Panc1 (cell line): ENCODE results near the gene OGDH. TPM values are rescaled to one million over a fixed set of nuclear protein-coding genes. Genes with fewer than 3 reads are reported as not detected.
A peak's percentile ranks its signal among the peaks of the same experiment; 100 is the strongest.

Experiments
- ATAC-seq: fragments of 200-7000 bp; cut with Tn5 transposase; 2 replicates; pipeline ENCODE4 v1.9.1; 2020; ENCODE audit warnings: mild to moderate bottlenecking, moderate library complexity
- BruUV-seq: library from RNA; stranded (reverse); fragments of 400-500 nt; replicated peaks from 2 replicates; lab custom pipeline; 2021; lab: Mats Ljungman, UMichigan
- CTCF ChIA-PET: fragments of 300-600 bp; sonication (Branson Sonifier 250); formaldehyde crosslinking; loops from one replicate; lab custom pipeline; 2022; ENCODE audit warnings: antibody characterized with exemption; lab: Charles Lee
- POLR2A ChIA-PET: fragments of 300-600 bp; sonication (Branson Sonifier 250); formaldehyde crosslinking; loops from one replicate; lab custom pipeline; 2022; ENCODE audit warnings: antibody characterized with exemption; lab: Charles Lee
- DNase-seq: peaks from one replicate; pipeline ENCODE4 v3.0.0-alpha.2; 2010; ENCODE audit warnings: low read depth, low spot score
- H3K27ac ChIP-seq: 2 replicates; pipeline ENCODE4 v1.5.1; 2011; ENCODE audit warnings: mild to moderate bottlenecking, low read length, inconsistent platforms
- H3K27me3 ChIP-seq: fragments of 200-500 bp; sonication (Bioruptor generic); 2 replicates; pipeline ENCODE4 v1.6.0; 2014; ENCODE audit warnings: low read length, inconsistent platforms; ENCODE audit not compliant: control insufficient read depth, insufficient read depth
- H3K36me3 ChIP-seq: fragments of 200-500 bp; sonication (Bioruptor generic); 2 replicates; pipeline ENCODE4 v1.5.1; 2014; ENCODE audit warnings: inconsistent platforms, mild to moderate bottlenecking, low read length, moderate library complexity; ENCODE audit not compliant: control insufficient read depth, insufficient read depth
- H3K4me1 ChIP-seq: 2 replicates; pipeline ENCODE4 v1.5.1; 2011; ENCODE audit warnings: inconsistent platforms, mild to moderate bottlenecking, low read length, moderate library complexity; ENCODE audit not compliant: control insufficient read depth, insufficient read depth
- H3K4me3 ChIP-seq, 2 experiments: 2 replicates each; pipeline ENCODE4 v1.5.1; 2011 to 2012; ENCODE audit warnings: low read depth in 2 of 2, low read length in 2 of 2, mild to moderate bottlenecking in 2 of 2, inconsistent platforms in 1 of 2, moderate library complexity in 1 of 2
- H3K9me3 ChIP-seq: fragments of 200-500 bp; sonication (Bioruptor generic); 2 replicates; pipeline ENCODE4 v1.5.1; 2014; ENCODE audit warnings: low read depth, mild to moderate bottlenecking, inconsistent platforms, low read length, moderate library complexity; ENCODE audit not compliant: control insufficient read depth, insufficient read depth
- CTCF ChIP-seq: fragments of 450-650 bp; IDR thresholded peaks from 2 replicates; pipeline ENCODE4 v1.5.1; 2017; ENCODE audit warnings: mild to moderate bottlenecking
- POLR2AphosphoS5 ChIP-seq: IDR thresholded peaks from 2 replicates; pipeline ENCODE4 v1.6.1; 2012; ENCODE audit warnings: mild to moderate bottlenecking, low read depth, low read length, moderate library complexity
- REST ChIP-seq, 2 experiments: IDR thresholded peaks; 2 replicates each; pipeline ENCODE4 v1.6.1; 2011 to 2012; ENCODE audit warnings: low read depth in 2 of 2, control low read depth in 1 of 2, low read length in 1 of 2, mild to moderate bottlenecking in 1 of 2, moderate library complexity in 1 of 2; ENCODE audit not compliant: insufficient read depth in 1 of 2
- SIN3A ChIP-seq: IDR thresholded peaks from 2 replicates; pipeline ENCODE4 v1.6.1; 2012; ENCODE audit warnings: low read depth, mild to moderate bottlenecking, low read length, moderate library complexity, borderline replicate concordance; ENCODE audit not compliant: insufficient read depth
- TCF7L2 ChIP-seq: IDR thresholded peaks from 2 replicates; pipeline ENCODE4 v1.6.1; 2011; ENCODE audit warnings: mild to moderate bottlenecking, low read depth, low read length, inconsistent platforms
- in situ Hi-C: cut with HindIII; loops from 2 replicates; pipeline ENCODE4 v1.10.0; 2016; ENCODE audit warnings: low sequenced_read_pairs, low pct_unique_long_range_greater_than_20kb
- intact Hi-C: fragments of 100-400 bp; cut with micrococcal nuclease; formaldehyde crosslinking; loops from one replicate; pipeline ENCODE4 v1.10.0; 2022; ENCODE audit not compliant: unreplicated experiment
- total RNA-seq: library from RNA; stranded (reverse); gene quantifications from one replicate; pipeline ENCODE4 v1.2.1, GENCODE V29; 2021; ENCODE audit not compliant: unreplicated experiment

The OGDH gene
- total RNA-seq, 1 experiment from 2014 or later = 166 TPM

DNA sequence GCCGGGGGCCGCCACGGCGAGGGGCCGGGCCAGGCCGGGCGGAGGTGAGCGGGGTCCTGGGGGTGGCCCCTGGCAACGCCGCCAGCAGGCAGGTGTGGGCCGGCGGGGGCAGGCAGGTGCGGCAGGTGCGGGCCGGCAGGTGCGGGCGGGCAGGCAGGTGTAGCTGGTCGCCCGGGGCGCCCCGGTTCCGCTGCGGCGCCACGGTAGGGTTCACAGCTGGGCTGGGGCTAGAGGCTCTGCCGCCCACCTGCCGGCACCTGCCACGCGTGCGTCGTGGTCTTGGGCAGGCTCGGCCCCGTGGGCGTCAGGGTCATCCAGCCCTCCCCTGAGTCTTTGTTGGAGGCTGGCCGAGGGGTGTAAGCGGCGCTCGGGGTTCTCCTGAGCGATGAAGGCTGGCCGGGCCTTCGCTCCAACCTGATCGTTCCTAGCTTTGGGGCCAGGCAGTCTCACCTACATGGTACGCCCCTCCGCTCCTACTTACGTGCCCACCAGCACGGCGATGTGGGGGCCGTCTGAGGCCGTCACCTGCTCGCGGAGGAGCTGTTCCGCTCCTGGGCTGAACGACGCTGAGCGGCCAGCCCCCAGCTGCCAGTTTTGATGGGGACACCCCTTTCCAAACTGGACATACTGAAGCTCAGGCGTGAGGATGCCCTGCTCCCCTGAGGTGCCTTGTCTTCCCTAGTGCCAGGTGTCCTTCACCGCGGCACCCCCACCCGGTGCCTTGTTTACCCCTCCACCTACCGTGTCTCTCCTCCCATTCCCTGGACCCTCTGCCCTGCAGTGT, 142.7 kb downstream of the OGDH start:
- H3K9me3 ChIP-seq = no peaks in the 10 kb centered on the region
- ATAC-seq = peak; percentile 8
- no TSS peak for BruUV-seq
- CTCF ChIA-PET = interaction anchor here (0.7 kb wide), 1 partner anchor 181 kb away, joined by 3 read pairs; no protein-coding TSS in a partner anchor
- intact Hi-C loops = no loop called here
- H3K4me3 ChIP-seq = peak overlapping the region; percentile 64 to 80
- POLR2A ChIA-PET = interaction anchor here (0.6 kb wide), 1 partner anchor 143 kb away, joined by 3 read pairs; no protein-coding TSS in a partner anchor
- no peaks in the 10 kb centered on the region for H3K27me3 ChIP-seq
- TF ChIP-seq CTCF = no peak
- TF ChIP-seq REST (IDR thresholded peaks at IDR 0.05; ENCODE audit: insufficient read depth in 1 of 2, low read depth in 2 of 2, low read length in 1 of 2) = no peak
- peak; percentile 41; the same call in 1 of the 2 replicates for TF ChIP-seq TCF7L2
- TF ChIP-seq SIN3A = no peak; the same call in 1 of the 2 replicates
- TF ChIP-seq POLR2AphosphoS5 = no peak
- peak overlapping the region; percentile 82 for H3K27ac ChIP-seq
- H3K4me1 ChIP-seq = peaks cover 33% of the 10 kb centered on the region
- DNase-seq = no peak
- H3K36me3 ChIP-seq = no peaks in the 10 kb centered on the region
- in situ Hi-C loops = no loop called here

DNA sequence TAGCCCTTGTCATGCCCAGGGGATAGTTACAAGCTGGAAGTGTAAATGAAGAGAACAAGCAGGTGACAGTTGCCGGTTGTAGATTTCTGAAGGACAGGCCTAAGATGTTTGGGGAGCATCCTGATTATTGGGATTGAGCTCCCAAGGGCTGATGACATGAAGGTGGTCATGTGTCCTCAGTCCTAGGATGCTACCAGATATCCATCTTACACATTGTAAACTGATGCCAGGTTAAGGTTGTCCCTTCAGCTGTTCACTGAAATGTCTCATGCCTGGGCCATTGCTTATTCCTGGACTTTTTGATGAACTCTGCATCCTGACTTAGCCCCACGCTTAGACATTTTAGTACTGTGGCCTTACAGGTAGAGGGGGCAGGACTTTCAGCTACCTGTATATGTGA, 143.6 kb downstream of the OGDH start:
- H3K27ac ChIP-seq = peak overlapping the region; percentile 82
- TSS peak; percentile 78 for BruUV-seq
- H3K4me3 ChIP-seq = peak overlapping the region; percentile 64 to 80
- DNase-seq (no peak), ATAC-seq (no peak)
- no peaks in the 10 kb centered on the region for H3K36me3 ChIP-seq
- in situ Hi-C loops = no loop called here
- intact Hi-C loops = loop anchor here (5.0 kb wide), 1 partner anchor 163 kb away; no protein-coding TSS in a partner anchor
- ChIA-PET CTCF (no interaction called here), POLR2A (no interaction called here)
- no peaks in the 10 kb centered on the region for H3K27me3 ChIP-seq
- peaks cover 32% of the 10 kb centered on the region for H3K4me1 ChIP-seq
- no peaks in the 10 kb centered on the region for H3K9me3 ChIP-seq
- no peak for TF ChIP-seq CTCF
- no peak for TF ChIP-seq REST (IDR thresholded peaks at IDR 0.05; ENCODE audit: insufficient read depth in 1 of 2, low read depth in 2 of 2, low read length in 1 of 2)
- no peak for TF ChIP-seq SIN3A
- no peak for TF ChIP-seq TCF7L2
- TF ChIP-seq POLR2AphosphoS5 = no peak
